HEK293 (cell line): ENCODE data around the gene VWF.

ENCODE experiments used
- CTCF ChIA-PET: fragments of 350-600 bp; formaldehyde crosslinking; extraction: SDS; loops from one replicate; lab custom pipeline; 2021; ENCODE audit warnings: antibody characterized with exemption; lab: Yijun Ruan, JAX
- POLR2A ChIA-PET: fragments of 300-600 bp; formaldehyde crosslinking; extraction: SDS; loops from one replicate; lab custom pipeline; 2020; ENCODE audit warnings: antibody characterized with exemption, inconsistent platforms; lab: Yijun Ruan, JAX
- H3K27ac ChIP-seq: fragments of 200-500 bp; sonication (Bioruptor generic); 2 replicates; pipeline ENCODE4 v1.5.1; 2014; ENCODE audit warnings: low read depth, low read length, control low read depth, inconsistent platforms; ENCODE audit errors: extremely low read depth
- H3K36me3 ChIP-seq, 2 experiments: fragments of 200-500 bp in 1 of 2; sonication (Bioruptor generic) in 1 of 2; 1 replicate in 1 of 2; 2 replicates in 1 of 2; pipeline ENCODE4 v1.5.1; 2014 to 2017; ENCODE audit warnings: inconsistent platforms in 2 of 2, low read length in 2 of 2; ENCODE audit not compliant: control insufficient read depth in 2 of 2, insufficient read depth in 1 of 2
- H3K4me1 ChIP-seq: fragments of 200-500 bp; sonication (Bioruptor generic); 2 replicates; pipeline ENCODE4 v1.5.1; 2014; ENCODE audit warnings: mild to moderate bottlenecking, low read length, inconsistent platforms; ENCODE audit not compliant: control insufficient read depth, insufficient read depth
- H3K4me3 ChIP-seq: 2 replicates; pipeline ENCODE4 v1.5.1; 2011; ENCODE audit warnings: low read depth, mild to moderate bottlenecking, control low read depth, low read length, moderate library complexity
- H3K9me3 ChIP-seq: fragments of 200-500 bp; sonication (Bioruptor generic); 2 replicates; pipeline ENCODE4 v1.5.1; 2014; ENCODE audit warnings: low read depth, low read length, inconsistent platforms; ENCODE audit not compliant: control insufficient read depth, insufficient read depth
- GLIS2 ChIP-seq: fragments of 450-650 bp; formaldehyde crosslinking; IDR thresholded peaks from 2 replicates; pipeline ENCODE4 v1.5.1; 2016; ENCODE audit warnings: missing biosample characterization, missing genetic modification characterization
- IKZF3 ChIP-seq: fragments of 450-650 bp; IDR thresholded peaks from 2 replicates; pipeline ENCODE4 v1.5.0; 2018; ENCODE audit warnings: missing biosample characterization, mild to moderate bottlenecking, missing genetic modification characterization, moderate library complexity
- KLF8 ChIP-seq: fragments of 450-650 bp; formaldehyde crosslinking; IDR thresholded peaks from 2 replicates; pipeline ENCODE4 v1.5.1; 2016; ENCODE audit warnings: missing biosample characterization, missing genetic modification characterization
- SP3 ChIP-seq: fragments of 450-650 bp; formaldehyde crosslinking; IDR thresholded peaks from 2 replicates; pipeline ENCODE4 v1.5.1; 2016; ENCODE audit warnings: missing biosample characterization, missing genetic modification characterization
- ZFP37 ChIP-seq: fragments of 450-650 bp; formaldehyde crosslinking; IDR thresholded peaks from 2 replicates; pipeline ENCODE4 v1.5.1; 2016; ENCODE audit warnings: missing biosample characterization, missing genetic modification characterization
- ZFP41 ChIP-seq: fragments of 450-650 bp; formaldehyde crosslinking; IDR thresholded peaks from 2 replicates; pipeline ENCODE4 v1.5.1; 2016; ENCODE audit warnings: missing biosample characterization, missing genetic modification characterization, borderline replicate concordance
- ZNF140 ChIP-seq: fragments of 450-650 bp; formaldehyde crosslinking; IDR thresholded peaks from 2 replicates; pipeline ENCODE4 v1.5.1; 2016; ENCODE audit warnings: missing biosample characterization, missing genetic modification characterization
- ZNF211 ChIP-seq: fragments of 450-650 bp; formaldehyde crosslinking; IDR thresholded peaks from 2 replicates; pipeline ENCODE4 v1.5.1; 2016; ENCODE audit warnings: low read depth, missing biosample characterization, missing genetic modification characterization
- ZNF302 ChIP-seq: fragments of 450-650 bp; formaldehyde crosslinking; IDR thresholded peaks from 2 replicates; pipeline ENCODE4 v1.5.1; 2016; ENCODE audit warnings: missing biosample characterization, missing genetic modification characterization, low read depth
- ZNF366 ChIP-seq: fragments of 450-650 bp; formaldehyde crosslinking; conservative IDR thresholded peaks from 2 replicates; pipeline ENCODE4 v1.5.1; 2016; ENCODE audit warnings: missing biosample characterization, missing genetic modification characterization
- ZNF501 ChIP-seq: fragments of 450-650 bp; formaldehyde crosslinking; IDR thresholded peaks from 2 replicates; pipeline ENCODE4 v1.5.1; 2016; ENCODE audit warnings: missing biosample characterization, missing genetic modification characterization
- ZNF514 ChIP-seq: fragments of 450-650 bp; formaldehyde crosslinking; IDR thresholded peaks from 2 replicates; pipeline ENCODE4 v1.5.1; 2016; ENCODE audit warnings: missing biosample characterization, missing genetic modification characterization
- ZNF621 ChIP-seq: fragments of 450-650 bp; formaldehyde crosslinking; IDR thresholded peaks from 2 replicates; pipeline ENCODE4 v1.5.1; 2017; ENCODE audit warnings: missing biosample characterization, missing genetic modification characterization
- ZNF629 ChIP-seq: fragments of 450-650 bp; formaldehyde crosslinking; IDR thresholded peaks from 2 replicates; pipeline ENCODE4 v1.5.1; 2017; ENCODE audit warnings: missing biosample characterization, missing genetic modification characterization
- ZNF664 ChIP-seq: fragments of 450-650 bp; formaldehyde crosslinking; IDR thresholded peaks from 2 replicates; pipeline ENCODE4 v1.5.1; 2016; ENCODE audit warnings: missing biosample characterization, missing genetic modification characterization
- ZNF670 ChIP-seq: fragments of 450-650 bp; formaldehyde crosslinking; IDR thresholded peaks from 2 replicates; pipeline ENCODE4 v1.5.1; 2016; ENCODE audit warnings: missing biosample characterization, missing genetic modification characterization, low read depth
- TF ChIP-seq, protein P1 (sequence below): fragments of 450-650 bp; IDR thresholded peaks from 2 replicates; pipeline ENCODE4 v1.5.1; 2018; ENCODE audit warnings: missing biosample characterization, missing genetic modification characterization
- TF ChIP-seq, protein P2 (sequence below): fragments of 450-650 bp; formaldehyde crosslinking; IDR thresholded peaks from 2 replicates; pipeline ENCODE4 v1.5.1; 2017; ENCODE audit warnings: missing biosample characterization, missing genetic modification characterization
- TF ChIP-seq, protein P3 (sequence below): fragments of 450-650 bp; formaldehyde crosslinking; IDR thresholded peaks from 2 replicates; pipeline ENCODE4 v1.5.1; 2016; ENCODE audit warnings: missing biosample characterization, missing genetic modification characterization
- TF ChIP-seq, protein P4 (sequence below): fragments of 450-650 bp; formaldehyde crosslinking; IDR thresholded peaks from 2 replicates; pipeline ENCODE4; 2016; ENCODE audit warnings: missing biosample characterization, missing genetic modification characterization
- TF ChIP-seq, protein P5 (sequence below): fragments of 450-650 bp; formaldehyde crosslinking; optimal IDR thresholded peaks from 2 replicates; pipeline ENCODE3; 2016; ENCODE audit warnings: missing biosample characterization, mild to moderate bottlenecking, missing genetic modification characterization
- TF ChIP-seq, protein P6 (sequence below): fragments of 450-650 bp; formaldehyde crosslinking; IDR thresholded peaks from 2 replicates; pipeline ENCODE4 v1.5.1; 2016; ENCODE audit warnings: missing biosample characterization, missing genetic modification characterization, low read depth

VWF gene

DNA sequence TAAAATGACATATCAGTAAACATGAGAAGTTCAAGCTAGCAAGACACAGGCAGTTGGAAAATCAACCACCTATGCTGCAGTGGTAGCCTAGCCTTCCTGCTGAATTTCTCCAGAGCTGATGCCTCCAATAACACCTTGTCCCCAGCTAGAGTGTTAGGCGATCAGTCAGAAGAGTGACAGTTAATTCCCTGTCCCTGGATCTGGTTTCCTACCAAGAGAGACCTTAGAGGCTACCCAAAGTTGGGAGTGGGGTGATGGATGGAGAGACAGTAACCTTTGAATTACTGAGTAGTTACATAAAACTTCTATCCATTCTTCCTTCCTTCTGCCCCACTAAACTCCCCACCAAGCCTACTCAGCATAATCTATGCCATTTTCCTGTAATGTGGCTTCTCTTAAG, 177.5 kb downstream of the VWF start (continued):
- TF ChIP-seq, protein P1, sequence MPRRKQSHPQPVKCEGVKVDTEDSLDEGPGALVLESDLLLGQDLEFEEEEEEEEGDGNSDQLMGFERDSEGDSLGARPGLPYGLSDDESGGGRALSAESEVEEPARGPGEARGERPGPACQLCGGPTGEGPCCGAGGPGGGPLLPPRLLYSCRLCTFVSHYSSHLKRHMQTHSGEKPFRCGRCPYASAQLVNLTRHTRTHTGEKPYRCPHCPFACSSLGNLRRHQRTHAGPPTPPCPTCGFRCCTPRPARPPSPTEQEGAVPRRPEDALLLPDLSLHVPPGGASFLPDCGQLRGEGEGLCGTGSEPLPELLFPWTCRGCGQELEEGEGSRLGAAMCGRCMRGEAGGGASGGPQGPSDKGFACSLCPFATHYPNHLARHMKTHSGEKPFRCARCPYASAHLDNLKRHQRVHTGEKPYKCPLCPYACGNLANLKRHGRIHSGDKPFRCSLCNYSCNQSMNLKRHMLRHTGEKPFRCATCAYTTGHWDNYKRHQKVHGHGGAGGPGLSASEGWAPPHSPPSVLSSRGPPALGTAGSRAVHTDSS (tag by site-specific recombination): no peak
- TF ChIP-seq ZFP41 (tag by site-specific recombination): no peak
- TF ChIP-seq ZNF621: no peak
- no peak for TF ChIP-seq ZNF670 (tag by site-specific recombination)
- TF ChIP-seq, all 188 proteins: peak for 0

DNA sequence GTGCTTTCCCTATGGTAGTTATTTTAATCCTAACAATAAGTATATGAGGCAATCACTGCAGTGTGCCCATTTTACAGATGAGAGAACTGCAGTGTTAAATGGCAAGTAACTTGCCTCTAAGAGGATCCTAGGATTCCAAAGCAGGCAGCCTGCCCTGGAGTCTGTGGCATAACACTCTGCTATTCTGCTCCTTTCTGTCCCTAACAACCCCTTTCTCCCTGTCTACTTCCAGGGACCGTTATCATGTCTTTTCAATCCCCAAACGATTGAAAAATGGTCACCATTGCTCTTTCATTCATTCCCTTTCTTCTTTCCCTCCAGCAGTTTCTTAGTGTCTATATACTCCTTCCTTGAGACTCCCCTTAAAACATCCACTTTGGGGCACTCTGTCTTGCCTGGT, 178.1 kb downstream of the VWF start:
- no peaks in the 10 kb centered on the region for H3K9me3 ChIP-seq
- POLR2A ChIA-PET: no interaction called here
- no peak overlapping the region for H3K27ac ChIP-seq
- 0 out of 2 replicates have a peak, but pooled peaks cover 2% of the 10 kb centered on the region for H3K4me1 ChIP-seq
- H3K4me3 ChIP-seq: no peak overlapping the region
- no peak for TF ChIP-seq ZFP41 (tag by site-specific recombination)
- TF ChIP-seq ZNF140 (tag by site-specific recombination): peak; percentile 95
- no peaks in the 10 kb centered on the region for H3K36me3 ChIP-seq
- CTCF ChIA-PET: interaction anchor here (0.6 kb wide), 1 partner anchor 44 kb away, joined by 3 read pairs; no protein-coding TSS in a partner anchor

DNA sequence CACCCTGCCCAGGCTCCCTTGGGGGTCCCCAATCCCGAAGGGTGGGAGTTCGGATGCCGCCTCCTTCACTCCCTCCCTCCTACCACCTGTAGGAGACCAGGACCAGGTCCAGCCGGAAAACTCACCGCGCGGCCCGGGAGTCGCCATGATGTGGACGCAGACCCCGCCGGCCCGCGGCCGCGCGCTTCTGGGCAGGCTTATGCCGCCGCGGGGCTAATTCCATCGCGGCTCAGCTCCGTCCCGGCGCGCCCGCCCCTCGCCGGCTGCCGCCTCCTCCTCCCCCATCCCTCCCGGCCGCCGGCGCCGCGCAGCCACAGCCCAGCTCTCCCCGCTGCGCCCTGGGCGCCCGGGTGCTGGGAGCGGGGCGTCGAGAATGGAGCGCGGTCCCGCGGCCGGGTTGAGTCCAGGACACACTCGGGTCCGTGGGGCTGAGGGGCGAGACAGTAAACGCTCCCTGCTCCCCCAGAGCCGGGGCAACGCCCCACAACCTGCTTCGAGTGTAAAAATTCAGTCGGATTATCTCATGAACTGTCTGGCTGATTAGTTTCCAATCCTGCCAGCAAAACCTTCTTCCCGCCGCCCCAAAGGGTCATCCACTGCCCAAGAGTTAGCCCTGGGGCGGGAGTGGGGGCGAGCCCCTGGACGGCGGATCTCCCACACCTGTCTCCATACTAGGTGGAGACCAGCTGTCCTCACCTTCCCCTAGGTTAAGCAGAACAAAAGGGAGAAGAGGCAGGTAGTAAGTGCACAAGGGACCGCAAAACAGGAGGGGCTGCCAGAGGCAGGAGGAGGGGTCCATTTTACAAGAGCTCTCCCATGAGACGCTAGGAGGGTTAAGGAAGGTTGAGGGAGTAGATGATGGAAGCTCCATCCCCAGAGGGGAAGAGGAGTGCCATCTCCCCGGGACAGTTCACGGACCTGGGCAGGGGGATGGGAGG, 179.1 kb downstream of the VWF start, which contains the start of gene ANO2:
TSS of gene ANO2 (minus strand) at position 189 of the 938 bp plus-strand sequence. CDS start at position 147, 42 bp downstream.
- peak within 1 kb of the TSS; percentile 51 for H3K4me3 ChIP-seq
- CTCF ChIA-PET: interaction anchor here (0.6 to 1.0 kb wide), 3 partner anchors 13 to 200 kb away, joined by 3 to 4 read pairs (median 3); no protein-coding TSS in a partner anchor
- POLR2A ChIA-PET: no interaction called here
- H3K36me3 ChIP-seq: no peaks in the 10 kb centered on the region
- H3K4me1 ChIP-seq: 0 out of 2 replicates have a peak, but pooled peaks cover 2% of the 10 kb centered on the region
- peak within 1 kb of the TSS; percentile 24; the same call in 1 of the 2 replicates for H3K27ac ChIP-seq
- no peaks in the 10 kb centered on the region for H3K9me3 ChIP-seq
- TF ChIP-seq ZNF302 (no peak), ZNF664 (tag by site-specific recombination) (no peak), ZNF366 (tag by site-specific recombination) (0 out of 2 replicates have a peak, but pooled peaks have one; percentile 20), ZNF629 (tag by site-specific recombination) (no peak), ZNF514 (no peak), ZFP37 (no peak), ZNF501 (tag by site-specific recombination) (no peak), GLIS2 (peak; percentile 62), KLF8 (tag by site-specific recombination) (peak; percentile 6; the same call in 1 of the 2 replicates), SP3 (tag by site-specific recombination) (0 out of 2 replicates have a peak, but pooled peaks have one; percentile 33), ZNF211 (tag by site-specific recombination) (no peak), IKZF3 (peak; percentile 53; the same call in 1 of the 2 replicates)
- TF ChIP-seq, protein P2, sequence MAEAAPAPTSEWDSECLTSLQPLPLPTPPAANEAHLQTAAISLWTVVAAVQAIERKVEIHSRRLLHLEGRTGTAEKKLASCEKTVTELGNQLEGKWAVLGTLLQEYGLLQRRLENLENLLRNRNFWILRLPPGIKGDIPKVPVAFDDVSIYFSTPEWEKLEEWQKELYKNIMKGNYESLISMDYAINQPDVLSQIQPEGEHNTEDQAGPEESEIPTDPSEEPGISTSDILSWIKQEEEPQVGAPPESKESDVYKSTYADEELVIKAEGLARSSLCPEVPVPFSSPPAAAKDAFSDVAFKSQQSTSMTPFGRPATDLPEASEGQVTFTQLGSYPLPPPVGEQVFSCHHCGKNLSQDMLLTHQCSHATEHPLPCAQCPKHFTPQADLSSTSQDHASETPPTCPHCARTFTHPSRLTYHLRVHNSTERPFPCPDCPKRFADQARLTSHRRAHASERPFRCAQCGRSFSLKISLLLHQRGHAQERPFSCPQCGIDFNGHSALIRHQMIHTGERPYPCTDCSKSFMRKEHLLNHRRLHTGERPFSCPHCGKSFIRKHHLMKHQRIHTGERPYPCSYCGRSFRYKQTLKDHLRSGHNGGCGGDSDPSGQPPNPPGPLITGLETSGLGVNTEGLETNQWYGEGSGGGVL (tag by site-specific recombination): peak; percentile 25
- TF ChIP-seq, protein P3, sequence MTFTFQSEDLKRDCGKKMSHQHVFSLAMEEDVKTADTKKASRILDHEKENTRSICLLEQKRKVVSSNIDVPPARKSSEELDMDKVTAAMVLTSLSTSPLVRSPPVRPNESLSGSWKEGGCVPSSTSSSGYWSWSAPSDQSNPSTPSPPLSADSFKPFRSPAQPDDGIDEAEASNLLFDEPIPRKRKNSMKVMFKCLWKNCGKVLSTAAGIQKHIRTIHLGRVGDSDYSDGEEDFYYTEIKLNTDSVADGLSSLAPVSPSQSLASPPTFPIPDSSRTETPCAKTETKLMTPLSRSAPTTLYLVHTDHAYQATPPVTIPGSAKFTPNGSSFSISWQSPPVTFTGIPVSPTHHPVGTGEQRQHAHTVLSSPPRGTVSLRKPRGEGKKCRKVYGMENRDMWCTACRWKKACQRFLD (tag by site-specific recombination): no peak
- TF ChIP-seq, protein P4, sequence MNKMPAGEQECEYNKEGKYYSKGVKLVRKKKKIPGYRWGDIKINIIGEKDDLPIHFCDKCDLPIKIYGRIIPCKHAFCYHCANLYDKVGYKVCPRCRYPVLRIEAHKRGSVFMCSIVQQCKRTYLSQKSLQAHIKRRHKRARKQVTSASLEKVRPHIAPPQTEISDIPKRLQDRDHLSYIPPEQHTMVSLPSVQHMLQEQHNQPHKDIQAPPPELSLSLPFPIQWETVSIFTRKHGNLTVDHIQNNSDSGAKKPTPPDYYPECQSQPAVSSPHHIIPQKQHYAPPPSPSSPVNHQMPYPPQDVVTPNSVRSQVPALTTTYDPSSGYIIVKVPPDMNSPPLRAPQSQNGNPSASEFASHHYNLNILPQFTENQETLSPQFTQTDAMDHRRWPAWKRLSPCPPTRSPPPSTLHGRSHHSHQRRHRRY (tag by site-specific recombination): no peak
- TF ChIP-seq, protein P5, sequence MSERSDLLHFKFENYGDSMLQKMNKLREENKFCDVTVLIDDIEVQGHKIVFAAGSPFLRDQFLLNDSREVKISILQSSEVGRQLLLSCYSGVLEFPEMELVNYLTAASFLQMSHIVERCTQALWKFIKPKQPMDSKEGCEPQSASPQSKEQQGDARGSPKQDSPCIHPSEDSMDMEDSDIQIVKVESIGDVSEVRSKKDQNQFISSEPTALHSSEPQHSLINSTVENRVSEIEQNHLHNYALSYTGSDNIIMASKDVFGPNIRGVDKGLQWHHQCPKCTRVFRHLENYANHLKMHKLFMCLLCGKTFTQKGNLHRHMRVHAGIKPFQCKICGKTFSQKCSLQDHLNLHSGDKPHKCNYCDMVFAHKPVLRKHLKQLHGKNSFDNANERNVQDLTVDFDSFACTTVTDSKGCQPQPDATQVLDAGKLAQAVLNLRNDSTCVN (tag by site-specific recombination): peak; percentile 71
- TF ChIP-seq, protein P6, sequence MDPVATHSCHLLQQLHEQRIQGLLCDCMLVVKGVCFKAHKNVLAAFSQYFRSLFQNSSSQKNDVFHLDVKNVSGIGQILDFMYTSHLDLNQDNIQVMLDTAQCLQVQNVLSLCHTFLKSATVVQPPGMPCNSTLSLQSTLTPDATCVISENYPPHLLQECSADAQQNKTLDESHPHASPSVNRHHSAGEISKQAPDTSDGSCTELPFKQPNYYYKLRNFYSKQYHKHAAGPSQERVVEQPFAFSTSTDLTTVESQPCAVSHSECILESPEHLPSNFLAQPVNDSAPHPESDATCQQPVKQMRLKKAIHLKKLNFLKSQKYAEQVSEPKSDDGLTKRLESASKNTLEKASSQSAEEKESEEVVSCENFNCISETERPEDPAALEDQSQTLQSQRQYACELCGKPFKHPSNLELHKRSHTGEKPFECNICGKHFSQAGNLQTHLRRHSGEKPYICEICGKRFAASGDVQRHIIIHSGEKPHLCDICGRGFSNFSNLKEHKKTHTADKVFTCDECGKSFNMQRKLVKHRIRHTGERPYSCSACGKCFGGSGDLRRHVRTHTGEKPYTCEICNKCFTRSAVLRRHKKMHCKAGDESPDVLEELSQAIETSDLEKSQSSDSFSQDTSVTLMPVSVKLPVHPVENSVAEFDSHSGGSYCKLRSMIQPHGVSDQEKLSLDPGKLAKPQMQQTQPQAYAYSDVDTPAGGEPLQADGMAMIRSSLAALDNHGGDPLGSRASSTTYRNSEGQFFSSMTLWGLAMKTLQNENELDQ: no peak
